Amygdala (tissue), 56 donors: ENCODE data around the gene HEPACAM.

ENCODE experiments used
- DNase-seq, 56 donors: peaks; one replicate each; lab custom pipeline; 2025; lab: John Stamatoyannopoulos, UW

The HEPACAM gene

DNA sequence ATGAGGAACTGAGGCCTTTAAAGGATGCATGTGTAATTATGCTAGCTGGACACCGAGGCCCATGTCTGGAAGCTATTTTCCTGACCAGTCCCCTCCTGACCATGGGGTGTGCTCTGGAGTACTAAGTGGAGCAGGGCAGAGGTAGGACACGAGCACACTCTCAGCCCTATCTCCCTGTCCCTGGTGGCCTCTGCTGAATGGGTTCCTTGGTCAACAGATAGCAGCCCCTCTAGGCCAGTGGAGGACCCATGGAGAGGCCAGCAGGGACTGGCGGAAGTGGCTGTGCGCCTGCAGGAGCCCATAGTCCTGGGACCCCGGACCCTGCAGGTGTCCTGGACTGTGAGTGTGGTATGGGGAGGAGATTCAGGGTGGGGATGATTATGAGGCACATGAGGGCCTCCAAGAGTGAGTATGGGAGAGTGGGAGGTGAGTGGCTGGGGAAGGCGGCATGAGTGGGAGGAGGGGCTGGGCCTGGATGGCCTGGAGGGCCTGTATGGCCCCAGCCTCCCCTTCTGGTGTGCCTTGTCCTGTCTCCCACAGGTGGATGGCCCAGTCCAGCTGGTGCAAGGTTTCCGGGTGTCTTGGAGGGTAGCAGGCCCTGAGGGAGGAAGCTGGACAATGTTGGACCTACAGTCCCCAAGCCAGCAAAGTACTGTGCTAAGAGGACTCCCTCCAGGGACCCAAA lies 61.1 kb downstream of the HEPACAM start:
- no peak for DNase-seq

DNA sequence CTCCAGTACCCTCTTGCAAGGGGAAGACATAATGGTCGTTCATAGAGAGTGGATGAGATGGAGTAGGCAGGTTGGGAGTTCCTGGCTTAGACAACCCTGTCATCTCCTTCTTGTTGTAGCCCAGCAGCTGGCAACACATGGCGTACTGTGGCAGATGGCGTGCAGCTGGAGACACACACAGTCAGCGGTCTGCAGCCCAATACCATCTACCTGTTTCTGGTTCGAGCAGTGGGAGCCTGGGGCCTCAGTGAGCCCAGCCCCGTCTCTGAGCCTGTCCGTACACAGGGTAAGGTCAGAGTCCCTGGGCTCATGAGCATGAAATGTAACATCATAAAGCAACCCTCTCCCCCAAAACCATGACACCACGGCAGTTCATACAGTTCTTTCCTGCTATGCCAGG lies 61.9 kb downstream of the HEPACAM start:
- DNase-seq: no peak

DNA sequence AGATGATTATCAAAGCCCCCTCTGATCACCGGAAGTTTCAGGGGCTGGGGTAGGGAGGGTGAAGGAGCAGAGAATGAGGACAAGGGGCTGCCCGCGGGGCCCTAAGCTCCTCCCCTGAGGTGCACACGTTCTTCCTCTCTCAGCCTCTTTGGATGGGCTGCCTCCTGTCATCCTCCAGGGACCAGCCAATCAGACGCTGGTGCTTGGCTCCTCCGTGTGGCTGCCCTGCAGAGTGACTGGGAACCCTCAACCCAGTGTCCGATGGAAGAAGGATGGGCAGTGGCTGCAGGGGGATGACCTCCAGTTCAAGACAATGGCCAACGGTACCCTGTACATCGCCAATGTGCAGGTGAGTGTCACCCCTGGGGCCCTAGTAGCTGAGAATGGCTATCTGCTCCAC lies 63.1 kb downstream of the HEPACAM start:
- DNase-seq: no peak

GRCh38 chr11:124872280-124872679 lies 63.6 kb downstream of the HEPACAM start:
- DNase-seq: no peak

DNA sequence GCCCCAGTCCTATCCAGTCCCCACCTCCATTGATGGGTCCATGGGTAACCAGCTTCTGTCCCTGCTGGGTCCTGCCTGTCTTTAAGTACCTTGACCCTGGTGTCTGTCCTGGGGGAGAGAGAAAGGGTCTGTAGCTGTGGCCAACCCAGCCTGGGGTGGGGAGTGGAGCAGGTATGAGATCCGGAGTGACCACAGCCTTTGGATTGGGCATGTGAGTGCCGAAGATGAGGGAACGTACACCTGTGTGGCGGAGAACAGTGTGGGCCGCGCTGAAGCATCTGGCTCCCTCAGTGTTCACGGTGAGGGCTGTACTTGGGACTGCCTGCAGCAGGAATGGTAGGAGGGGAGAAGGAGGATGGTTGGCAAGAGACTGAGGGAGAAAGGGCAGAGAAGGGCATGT lies 65.4 kb downstream of the HEPACAM start:
- no peak for DNase-seq

DNA sequence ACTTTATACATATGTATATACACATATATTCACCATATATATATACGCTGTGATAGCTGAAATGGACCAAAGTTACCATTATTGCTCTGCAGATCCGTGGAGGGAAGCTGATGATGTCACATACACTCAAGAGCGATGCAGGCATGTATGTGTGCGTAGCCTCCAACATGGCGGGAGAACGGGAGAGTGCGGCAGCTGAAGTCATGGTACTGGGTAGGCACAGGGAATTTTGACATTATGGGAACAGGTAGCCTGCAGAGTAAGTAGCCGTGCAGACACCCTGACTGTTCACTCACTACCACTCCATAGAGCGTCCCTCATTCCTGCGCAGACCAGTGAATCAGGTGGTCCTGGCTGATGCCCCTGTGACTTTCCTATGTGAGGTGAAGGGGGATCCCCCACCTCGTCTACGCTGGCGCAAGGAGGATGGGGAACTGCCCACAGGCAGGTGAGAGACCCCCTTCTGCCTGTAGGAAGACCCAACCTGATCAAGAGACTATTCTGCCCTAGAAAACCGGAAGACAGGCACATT lies 65.9 kb downstream of the HEPACAM start:
- no peak for DNase-seq

GRCh38 chr11:124869331-124869730 lies 66.5 kb downstream of the HEPACAM start:
- DNase-seq: no peak
